GM12892 (cell line): ENCODE results near the gene USF1.

Experiments used
- POLR2A ChIP-seq: IDR thresholded peaks from 2 replicates; pipeline ENCODE4 v1.6.1; 2011; ENCODE audit warnings: low read depth, low read length, control low read depth
- POLR2AphosphoS5 ChIP-seq: IDR thresholded peaks from 2 replicates; pipeline ENCODE4 v1.6.1; 2011; ENCODE audit warnings: low read depth, low read length, control low read depth
- TAF1 ChIP-seq: IDR thresholded peaks from 2 replicates; pipeline ENCODE4 v1.6.1; 2011; ENCODE audit warnings: low read depth, mild to moderate bottlenecking, control low read depth, low read length, borderline replicate concordance

GRCh38 chr1:161037661-161038522 is 7.9 kb downstream of the USF1 start:
- TF ChIP-seq POLR2A (no peak), POLR2AphosphoS5 (no peak), TAF1 (no peak)
